ENCODE results near the gene DGKD.

The DGKD gene

DNA sequence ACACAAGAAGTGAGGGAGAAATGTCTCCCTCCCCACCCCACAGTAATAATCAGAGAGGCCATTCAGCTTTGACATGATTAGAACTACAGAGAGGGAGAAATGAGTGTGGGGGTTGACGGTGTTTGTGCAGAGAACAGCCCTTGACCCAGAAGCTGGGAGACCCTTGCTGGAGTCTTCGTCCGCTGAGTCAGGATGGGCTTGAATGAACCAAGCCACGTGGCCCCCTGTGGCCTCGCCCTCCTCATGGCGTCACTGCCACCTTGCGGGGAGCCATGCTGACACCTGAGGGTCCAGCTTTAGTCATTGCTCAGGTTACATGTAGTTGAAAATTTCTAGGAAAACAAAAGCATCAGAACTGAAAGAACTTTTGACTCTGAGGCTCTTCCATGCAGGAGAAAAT, 101.2 kb downstream of the DGKD start:
- in situ Hi-C loops (cut with MboI; ENCODE audit: low sequenced_read_pairs): no loop called here

DNA sequence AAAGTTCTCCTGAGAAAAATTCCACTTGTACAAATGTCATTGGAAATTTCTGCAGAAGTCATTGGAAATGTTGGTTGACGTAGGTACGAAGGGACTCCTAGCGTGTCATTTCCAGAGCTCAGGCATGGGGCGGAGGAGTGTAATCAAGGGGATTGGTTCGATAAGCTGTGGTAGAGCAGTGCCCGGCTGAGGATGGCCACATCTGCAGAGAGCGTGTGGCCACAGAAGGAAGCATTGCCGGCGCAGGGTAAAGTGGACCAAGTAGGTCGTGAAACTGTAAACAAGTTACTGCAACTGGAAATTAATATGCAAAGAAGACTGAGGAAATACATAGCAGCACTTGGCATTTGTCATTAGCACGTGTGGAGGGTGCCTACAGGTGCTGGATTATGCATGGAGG, 101.8 kb downstream of the DGKD start:
- in situ Hi-C loops (cut with MboI; ENCODE audit: low sequenced_read_pairs): no loop called here

DNA sequence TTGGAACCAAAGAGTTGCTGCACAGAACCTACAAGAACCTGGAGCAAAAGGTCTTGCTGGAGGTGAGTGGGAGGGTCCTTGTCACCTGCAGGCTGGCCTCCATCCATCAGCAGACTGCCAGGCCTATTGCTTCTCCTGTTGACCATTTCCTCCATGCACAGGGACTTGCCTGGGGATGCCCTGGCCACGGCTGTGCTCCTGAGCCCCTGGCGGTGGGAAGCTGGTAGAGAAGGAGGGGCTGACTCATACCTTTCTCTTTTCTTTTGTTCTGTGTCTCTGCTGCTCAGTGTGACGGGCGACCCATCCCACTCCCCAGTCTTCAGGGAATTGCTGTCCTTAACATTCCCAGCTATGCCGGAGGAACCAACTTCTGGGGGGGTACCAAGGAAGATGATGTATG, 102.6 kb downstream of the DGKD start:
- in situ Hi-C loops (cut with MboI; ENCODE audit: low sequenced_read_pairs): no loop called here

DNA sequence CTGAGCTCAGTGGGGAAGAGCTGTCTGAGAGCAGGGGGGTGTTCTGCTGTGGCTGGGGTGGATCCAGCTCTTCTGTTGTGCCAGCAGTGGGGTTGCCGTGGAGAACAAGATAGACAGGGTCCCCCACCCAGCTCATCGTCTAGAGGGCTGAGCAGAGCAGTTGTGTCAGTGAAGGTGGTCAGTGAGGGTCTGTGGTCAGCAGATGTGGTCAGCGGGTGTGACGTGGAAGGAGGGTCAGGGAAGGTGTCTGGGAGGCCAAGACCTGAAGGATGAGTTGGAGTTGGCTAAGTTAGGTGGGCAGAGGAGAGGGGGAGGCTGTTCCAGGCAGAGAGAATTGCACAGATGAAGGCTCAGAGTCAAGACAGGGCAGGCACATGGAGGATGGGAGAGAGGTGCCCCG, 103.1 kb downstream of the DGKD start:
- in situ Hi-C loops (cut with MboI; ENCODE audit: low sequenced_read_pairs): no loop called here

DNA sequence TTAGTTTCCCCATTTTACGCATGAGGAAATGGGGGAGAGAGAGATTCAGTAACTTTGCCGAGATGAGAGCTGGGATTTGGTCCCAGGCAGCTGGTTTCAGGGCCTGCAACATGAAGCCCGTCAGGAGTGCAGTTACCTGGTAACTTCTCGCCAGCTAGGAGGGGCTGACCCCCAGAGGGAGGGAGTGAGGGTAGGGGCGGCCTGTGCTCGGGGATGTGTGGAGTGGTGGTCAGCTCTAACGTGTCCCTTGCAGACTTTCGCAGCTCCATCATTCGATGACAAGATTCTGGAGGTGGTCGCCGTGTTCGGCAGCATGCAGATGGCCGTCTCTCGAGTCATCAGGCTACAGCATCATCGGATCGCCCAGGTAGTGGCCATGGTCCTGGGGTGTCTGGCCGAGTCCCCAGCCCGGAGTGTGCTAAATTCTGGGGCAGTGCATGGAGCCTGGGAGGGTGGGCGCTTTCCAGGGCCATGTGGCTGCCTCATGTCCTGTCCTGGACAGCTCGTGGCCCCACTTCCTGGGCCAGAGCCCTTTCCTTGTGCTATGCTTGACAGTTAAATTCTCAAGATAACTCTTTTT, 103.8 kb downstream of the DGKD start:
- in situ Hi-C loops (cut with MboI; ENCODE audit: low sequenced_read_pairs): no loop called here

DNA sequence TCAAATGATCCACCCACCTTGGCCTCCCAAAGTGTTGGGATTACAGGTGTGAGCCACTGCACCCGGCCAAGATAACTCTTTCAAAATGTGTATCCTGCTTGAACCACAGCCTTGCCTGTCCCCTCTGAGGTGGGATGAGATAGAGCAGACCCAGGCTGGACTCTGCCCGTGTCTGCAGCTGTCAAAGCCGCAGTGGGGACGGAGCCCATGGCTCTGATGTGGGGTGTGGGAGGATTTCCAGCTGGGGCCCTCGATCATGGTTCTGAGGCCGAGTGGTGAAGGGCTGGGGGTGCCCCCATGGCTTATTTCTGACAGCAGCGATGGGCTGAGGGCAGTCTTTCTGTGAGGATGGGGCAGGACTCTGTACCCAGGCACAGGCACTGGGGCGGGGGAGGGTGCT, 104.5 kb downstream of the DGKD start:
- in situ Hi-C loops (cut with MboI; ENCODE audit: low sequenced_read_pairs): no loop called here

DNA sequence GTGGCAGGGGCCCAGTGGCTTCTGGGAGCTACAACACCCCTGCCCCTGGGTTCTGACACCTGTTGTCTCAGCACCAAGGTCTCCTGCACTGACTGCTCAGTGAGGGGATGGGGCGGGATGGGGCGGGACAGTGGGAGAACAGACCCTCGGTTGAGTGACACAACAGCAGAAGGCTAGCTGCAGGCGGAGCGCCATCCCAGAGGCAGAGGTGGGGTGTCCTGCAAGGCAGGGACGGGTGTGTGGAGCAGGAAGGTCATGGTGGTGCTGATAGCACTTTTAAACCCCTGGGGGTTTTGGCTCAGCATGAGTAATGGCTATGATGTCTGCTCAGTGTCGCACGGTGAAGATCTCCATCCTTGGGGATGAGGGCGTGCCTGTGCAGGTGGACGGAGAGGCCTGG, 105.1 kb downstream of the DGKD start:
- in situ Hi-C loops (cut with MboI; ENCODE audit: low sequenced_read_pairs): no loop called here

DNA sequence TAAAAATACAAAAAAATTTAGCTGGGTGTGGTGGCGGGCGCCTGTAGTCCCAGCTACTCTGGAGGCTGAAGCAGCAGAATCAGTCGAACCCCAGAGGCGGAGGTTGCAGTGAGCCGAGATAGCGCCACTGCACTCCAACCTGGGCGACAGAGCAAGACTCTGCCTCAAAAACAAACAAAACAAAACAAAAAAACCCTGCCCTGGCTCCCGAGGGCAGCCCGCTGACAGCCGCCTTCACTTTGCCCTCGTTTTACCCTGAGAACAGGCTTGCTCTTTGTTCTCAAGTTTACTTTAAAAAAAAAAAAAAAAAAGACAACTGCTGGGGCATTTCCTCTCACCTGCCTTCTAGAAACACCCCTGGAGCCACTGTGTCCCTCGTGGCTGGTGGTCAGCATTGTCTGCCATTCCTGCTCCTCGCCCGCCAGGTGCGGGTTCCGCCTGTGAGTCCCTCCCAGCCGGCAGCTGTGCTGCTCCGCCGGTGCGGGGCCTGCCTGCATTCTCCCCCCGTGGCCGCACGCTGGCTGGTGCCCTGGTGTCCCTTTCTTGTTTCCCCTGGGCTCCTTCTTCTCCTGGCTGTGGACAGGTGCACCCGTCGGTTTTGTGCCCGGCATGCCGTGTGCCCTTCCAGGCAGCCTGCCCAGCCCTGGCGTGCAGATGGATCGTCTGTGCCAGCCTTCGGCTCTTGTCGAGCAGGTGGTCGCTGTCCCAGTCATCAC, 106.6 kb downstream of the DGKD start:
- in situ Hi-C loops (cut with MboI; ENCODE audit: low sequenced_read_pairs): no loop called here

DNA sequence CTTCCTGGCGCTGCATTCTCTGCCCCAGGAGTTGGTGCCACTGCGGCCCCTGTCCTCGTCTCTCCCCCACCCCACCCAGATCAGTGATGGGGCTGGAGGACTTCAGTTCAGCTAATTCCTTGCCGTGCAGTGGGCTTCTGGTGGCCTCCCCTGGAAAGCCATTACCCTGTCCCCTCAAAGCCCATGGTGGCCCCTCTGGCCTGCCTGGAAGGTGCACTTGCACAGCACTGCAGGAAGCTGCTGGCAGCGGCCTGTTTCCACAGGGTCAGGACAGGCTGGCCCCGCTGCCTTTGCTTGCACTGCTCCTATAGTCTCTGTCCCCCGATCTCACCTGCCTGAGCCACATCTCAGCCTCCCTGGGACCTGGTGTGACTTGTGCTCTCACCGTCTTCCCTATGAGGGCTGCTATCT, 107.2 kb downstream of the DGKD start:
- in situ Hi-C loops (cut with MboI; ENCODE audit: low sequenced_read_pairs): no loop called here

DNA sequence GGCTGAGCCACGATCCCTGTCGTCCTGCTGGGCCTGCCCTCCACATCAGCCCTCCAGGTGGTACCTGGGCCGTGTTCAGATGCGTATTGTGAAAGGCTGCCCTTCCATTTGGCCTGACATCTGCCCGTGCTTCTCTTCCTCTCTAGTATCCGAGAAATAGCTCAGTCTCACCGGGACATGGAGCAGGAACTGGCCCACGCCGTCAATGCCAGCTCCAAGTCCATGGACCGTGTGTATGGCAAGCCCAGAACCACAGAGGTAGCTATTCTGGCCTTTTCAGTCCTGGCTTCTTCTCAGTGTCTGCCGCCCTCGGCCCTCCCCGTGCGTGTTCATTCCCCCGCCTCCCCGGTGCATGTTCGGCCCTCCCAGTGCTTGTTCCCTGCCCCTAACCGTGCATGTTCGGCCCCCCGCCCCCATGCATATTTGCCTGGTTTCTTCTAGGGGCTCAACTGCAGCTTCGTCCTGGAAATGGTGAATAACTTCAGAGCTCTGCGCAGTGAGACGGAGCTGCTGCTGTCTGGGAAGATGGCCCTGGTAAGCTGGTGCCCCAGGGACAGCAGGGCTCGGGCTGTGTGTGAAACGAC, 108.0 kb downstream of the DGKD start:
- in situ Hi-C loops (cut with MboI; ENCODE audit: low sequenced_read_pairs): no loop called here

DNA sequence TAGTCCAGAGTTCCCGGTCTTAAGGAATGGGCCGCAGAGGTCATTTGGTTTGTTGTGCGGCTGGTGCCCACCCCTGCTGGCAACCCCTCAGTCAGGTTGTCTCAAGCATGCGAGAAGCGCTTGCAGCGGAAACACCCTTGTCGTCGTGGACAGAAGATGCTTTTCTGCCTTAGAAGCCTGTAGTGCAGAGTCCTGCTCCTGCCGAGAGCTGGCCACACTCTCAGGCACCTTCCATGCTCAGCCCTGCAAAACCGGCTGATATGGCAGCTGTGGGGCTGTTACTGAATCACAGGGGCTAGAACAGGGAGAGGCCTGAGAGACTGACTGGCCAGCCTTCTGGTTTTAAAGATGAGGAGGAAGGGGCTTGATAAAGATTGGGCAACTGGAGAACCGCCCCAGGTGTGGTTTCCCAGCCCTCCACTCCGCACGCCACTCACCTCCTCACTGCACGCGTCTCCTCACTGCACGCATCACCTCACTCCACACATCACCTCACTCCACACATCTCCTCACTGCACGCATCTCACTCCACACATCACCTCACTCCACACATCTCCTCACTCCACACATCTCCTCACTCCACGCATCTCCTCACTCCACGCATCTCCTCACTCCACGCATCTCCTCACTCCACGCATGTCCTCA, 108.7 kb downstream of the DGKD start:
- in situ Hi-C loops (cut with MboI; ENCODE audit: low sequenced_read_pairs): no loop called here

DNA sequence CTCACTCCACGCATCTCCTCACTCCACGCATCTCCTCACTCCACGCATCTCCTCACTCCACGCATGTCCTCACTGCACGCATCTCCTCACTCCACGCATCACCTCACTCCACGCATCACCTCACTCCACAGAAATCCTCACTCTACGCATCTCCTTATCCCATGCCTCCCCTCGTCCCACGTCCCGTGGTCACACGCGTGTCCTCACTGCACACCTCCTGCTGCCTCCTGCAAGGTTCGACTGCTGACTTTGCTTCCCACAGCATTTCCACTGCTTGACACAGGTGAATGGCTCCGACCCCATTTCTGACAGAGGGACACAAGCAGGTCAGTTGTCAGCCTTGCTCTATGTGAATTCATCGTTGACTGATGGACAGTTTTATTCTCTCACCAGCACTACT, 109.3 kb downstream of the DGKD start:
- in situ Hi-C loops (cut with MboI; ENCODE audit: low sequenced_read_pairs): no loop called here

DNA sequence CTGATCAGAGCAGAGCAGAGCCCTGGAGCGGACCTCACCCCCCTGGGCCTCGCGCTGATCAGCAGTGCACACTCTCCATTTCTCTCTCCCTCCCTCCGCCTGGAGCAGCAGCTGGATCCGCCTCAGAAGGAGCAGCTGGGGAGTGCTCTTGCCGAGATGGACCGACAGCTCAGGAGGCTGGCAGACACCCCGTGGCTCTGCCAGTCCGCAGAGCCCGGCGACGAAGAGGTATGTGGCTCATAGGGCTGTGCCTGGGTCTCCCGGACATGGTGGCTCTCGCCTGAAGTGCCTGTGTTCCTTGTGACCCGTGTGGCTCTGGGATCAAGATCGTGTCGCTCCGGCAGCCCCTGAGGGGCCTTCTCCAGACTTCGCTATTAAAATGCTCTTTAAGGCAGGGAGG, 109.8 kb downstream of the DGKD start:
- in situ Hi-C loops (cut with MboI; ENCODE audit: low sequenced_read_pairs): no loop called here

DNA sequence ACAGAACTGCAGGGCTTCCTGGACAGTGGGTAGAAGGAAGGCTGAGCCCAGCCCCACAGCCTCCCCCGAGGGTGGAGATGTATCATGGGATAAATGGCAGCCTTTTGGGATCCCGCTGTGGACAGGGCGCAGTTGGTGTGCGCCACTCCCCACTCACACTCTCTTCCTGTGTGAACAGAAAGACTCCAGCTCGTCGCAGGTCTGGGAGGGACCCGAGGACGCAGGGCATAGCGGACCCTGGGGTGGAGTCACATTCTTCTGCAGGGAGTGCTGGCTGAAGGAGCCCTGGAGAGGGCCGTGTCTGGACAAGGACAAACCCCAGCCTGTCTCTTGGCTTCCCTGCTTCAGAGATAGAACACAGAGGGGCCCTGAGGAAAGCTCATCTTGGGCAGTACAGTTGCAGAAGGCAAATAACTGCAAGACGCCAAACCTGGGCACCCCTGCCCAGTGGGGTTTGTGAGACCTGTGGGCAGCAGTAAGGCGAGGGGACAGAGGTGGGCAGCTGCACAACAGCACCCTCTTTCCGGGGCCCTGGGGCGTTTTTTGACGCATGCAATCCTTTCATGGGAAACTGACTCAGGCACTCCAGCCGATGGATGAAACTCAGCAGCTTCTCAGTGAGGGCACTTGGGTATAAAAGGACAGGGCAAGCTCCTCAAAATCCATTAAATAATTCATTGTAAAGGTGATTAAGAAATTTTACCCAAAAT, 110.4 kb downstream of the DGKD start:
- in situ Hi-C loops (cut with MboI; ENCODE audit: low sequenced_read_pairs): no loop called here

DNA sequence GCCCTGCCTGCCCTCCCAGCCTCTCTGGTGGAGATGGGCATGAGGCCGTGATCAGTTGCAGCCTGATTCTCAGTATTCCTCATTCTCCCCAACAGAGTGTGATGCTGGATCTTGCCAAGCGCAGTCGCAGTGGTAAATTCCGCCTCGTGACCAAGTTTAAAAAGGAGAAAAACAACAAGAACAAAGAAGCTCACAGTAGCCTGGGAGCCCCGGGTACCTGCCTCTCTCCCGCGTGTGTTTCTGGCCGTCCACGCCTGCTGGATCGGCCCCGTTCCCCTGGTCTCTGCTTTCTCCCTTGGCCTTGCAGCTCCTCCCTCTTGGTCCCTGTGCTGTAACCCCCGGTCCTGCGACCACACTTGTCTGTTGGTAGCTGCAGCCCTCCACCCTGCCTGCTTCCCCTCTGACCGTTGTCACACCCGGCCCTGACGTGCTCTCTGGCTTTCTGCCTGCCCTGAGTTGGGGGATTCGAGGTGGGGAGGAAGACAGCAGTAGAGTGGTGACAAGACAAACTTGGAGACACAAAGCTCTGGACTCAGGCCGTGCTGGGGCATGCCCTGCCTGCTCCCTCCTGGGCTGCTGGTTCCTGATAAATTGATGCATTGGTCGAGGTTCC, 112.8 kb downstream of the DGKD start:
- in situ Hi-C loops (cut with MboI; ENCODE audit: low sequenced_read_pairs): no loop called here

DNA sequence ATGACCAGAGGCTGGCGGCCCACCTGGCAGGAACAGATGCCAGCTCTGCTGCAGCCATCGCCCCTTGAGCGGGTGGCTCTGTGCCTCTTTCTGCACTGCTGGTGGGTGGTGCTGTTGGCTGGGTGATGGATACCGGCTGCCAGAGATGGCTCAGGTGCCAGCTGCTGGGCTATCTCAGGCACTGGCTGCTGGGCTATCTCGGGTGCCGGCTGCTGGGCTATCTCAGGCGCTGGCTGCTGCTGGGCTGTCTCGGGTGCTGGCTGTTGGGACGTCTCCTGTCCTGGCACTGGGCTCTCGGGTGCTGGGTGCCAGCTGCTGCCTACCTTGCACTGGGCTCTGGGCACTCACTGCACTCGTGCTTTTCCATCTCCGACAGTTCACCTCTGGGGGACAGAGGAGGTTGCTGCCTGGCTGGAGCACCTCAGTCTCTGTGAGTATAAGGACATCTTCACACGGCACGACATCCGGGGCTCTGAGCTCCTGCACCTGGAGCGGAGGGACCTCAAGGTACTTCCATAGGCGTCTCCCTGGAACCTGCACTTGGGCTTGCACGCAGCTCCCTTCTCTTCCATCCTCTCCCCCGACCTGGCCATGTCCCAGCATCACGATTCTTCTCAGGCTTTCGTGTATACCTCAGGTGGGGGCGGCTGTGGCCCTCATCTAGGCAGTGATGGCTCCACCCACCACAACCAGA, 113.9 kb downstream of the DGKD start:
- in situ Hi-C loops (cut with MboI; ENCODE audit: low sequenced_read_pairs): no loop called here

DNA sequence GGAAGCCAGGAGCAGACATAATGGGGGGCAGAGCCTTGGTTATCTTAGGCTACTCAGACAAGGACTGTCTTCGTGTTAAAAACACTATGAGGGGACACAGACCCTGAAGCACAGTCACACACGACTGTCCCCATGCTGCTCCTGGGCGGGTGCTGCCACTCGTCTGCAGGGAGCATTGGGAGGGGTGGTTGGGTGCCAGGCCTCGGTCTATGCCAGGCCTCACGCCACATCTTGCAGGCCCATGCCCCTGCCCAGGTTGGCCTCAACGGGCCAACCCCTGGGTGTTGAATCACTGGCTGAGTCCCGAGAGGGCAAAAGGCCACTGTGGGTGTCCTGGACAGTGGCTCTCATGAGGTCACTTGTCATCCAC, 114.4 kb downstream of the DGKD start:
- in situ Hi-C loops (cut with MboI; ENCODE audit: low sequenced_read_pairs): no loop called here

DNA sequence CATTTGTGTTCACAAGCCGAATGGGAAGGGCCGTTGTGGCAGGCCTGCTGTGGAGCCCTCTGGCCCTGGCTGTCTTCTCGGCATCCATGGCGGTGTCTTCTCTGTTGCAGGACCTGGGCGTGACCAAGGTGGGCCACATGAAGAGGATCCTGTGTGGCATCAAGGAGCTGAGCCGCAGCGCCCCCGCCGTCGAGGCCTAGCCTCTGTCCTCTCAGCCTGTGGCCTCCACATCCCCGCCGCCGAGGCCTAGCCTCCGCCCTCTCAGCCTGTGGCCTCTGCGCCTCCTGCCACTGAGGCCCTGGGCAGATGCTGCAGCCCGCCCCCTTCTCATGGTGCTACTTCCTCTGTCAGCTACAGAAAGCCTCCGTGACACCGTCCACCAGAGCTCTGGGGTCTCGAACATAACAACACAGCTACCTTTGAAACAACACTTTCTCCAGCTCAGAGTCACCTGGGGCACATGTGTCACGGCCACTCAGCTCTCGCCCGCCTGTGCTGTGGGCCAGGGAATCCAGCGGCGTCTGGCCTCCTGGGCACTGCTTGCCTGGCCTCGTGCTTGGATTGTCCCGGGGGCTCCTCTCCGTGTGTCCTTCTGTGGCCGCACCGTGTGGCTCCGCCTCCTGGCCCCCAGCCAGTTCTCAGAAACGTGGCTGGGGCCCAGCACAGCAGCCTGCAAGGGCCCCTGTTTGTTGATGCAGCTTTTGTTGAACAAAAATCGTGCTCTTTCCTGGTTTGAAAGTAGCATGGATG, 115.1 kb downstream of the DGKD start:
- in situ Hi-C loops (cut with MboI; ENCODE audit: low sequenced_read_pairs): no loop called here

DNA sequence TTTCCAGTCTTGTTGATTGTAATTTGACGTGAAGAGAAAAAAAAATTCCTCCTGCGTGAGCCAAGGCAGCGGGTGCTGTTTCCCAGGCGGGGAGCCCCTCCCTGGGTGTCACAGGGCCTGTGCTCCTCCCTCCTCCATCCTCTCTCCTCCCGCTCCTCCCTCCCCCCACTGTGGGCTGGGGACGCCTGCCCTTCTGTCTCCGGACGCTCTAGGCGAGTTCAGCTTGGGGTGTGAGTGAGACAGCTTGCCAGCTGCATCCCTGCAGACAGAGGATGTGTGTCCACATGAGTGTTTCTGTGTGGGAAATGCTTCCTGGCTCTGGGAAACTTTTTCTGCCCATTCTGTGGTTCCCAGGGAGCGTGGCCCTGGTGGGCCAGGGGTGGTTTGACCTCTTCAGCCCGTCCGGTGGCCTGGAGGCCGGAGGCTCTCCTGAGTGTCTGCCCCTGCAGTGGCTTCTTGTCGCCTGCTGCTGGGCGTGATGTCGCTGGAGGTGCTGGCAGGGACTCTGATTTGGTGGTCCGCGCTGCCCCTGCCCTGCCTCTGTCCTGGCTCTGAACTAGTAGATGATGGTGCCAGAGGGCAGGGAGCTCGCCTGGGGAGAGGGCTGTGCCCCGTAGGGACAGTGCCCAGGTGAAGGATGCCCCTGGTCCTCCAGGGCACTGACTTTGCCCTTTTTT, 115.9 kb downstream of the DGKD start:
- in situ Hi-C loops (cut with MboI; ENCODE audit: low sequenced_read_pairs): no loop called here
